ENCODE data around the gene MSRB3.

DNA sequence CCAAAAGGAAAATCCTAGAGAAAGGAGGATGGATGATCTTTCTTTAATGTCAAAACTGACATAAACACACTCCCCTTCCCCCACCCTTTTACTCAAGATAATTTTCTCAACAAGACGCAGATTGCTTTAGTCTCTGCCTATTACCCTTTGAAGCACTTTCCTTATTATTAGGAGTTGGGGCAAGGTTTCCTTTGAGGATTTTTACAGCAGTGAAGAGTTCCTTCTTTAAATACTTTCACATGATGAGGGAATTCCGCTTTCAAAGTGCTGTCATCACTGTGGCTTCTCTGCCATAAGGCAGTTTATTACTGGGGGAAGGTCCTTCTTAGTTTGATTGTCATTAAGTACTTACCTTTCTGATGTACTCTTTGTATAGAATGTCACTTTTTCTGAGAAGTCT lies 172.1 kb downstream of the MSRB3 start:
- no peak for TF ChIP-seq CTCF (IDR thresholded peaks at IDR 0.05; ENCODE audit: poor library complexity)
- TF ChIP-seq EZH2 (IDR thresholded peaks at IDR 0.05; ENCODE audit: borderline replicate concordance) = no peak

All from hepatocyte (in vitro differentiated cells).